K562 (cell line): Measurements from ENCODE around the gene PPM1H. TPM values are rescaled to one million over a fixed set of nuclear protein-coding genes. Genes with fewer than 3 reads are reported as not detected.
"Not testable (repeated sequence)": the region's sequence is repeated elsewhere in the genome, so short reads cannot be mapped to it uniquely, and the experiment has no call there.

Source experiments
- ATAC-seq: fragments of 200-7000 bp; cut with Tn5 transposase; 3 replicates; pipeline ENCODE4 v1.9.1; 2020; ENCODE audit warnings: moderate library complexity
- BruUV-seq: library from RNA; stranded (reverse); fragments of 400-500 nt; replicated peaks from 2 replicates; lab custom pipeline; 2021; lab: Mats Ljungman, UMichigan
- CTCF ChIA-PET: fragments of 300-600 bp; formaldehyde crosslinking; extraction: SDS; loops from one replicate; lab custom pipeline; 2021; ENCODE audit warnings: low intra/inter-chr PET ratio; lab: Yijun Ruan, JAX
- POLR2A ChIA-PET: fragments of 300-600, 350-650 bp; sonication (Branson Sonifier 250); formaldehyde crosslinking; extraction: SDS; loops from one replicate; lab custom pipeline; 2021; ENCODE audit warnings: antibody characterized with exemption, inconsistent platforms; lab: Yijun Ruan, JAX
- DNase-seq, 4 experiments: peaks; one replicate each; pipeline versions ENCODE4 v3.0.0 to v3.0.0-alpha.2; 2011 to 2018; ENCODE audit warnings: low spot score in 3 of 4, mixed read lengths in 3 of 4; ENCODE audit errors: extremely low read depth in 1 of 4
- FAIRE-seq: peaks from 2 replicates; lab custom pipeline; 2011; peaks lifted over from hg19 to GRCh38; lab: Jason Lieb, UNC
- H2AFZ ChIP-seq: 2 replicates; pipeline ENCODE4 v1.6.0; 2011; ENCODE audit warnings: low read depth, low read length, control low read depth, inconsistent platforms
- H3K27ac ChIP-seq: fragments of 200-600 bp; 3 replicates; pipeline ENCODE4 v1.8.0; 2011; ENCODE audit warnings: low read depth, mild to moderate bottlenecking, control low read depth, inconsistent platforms, low read length, moderate library complexity, mixed read lengths; ENCODE audit errors: extremely low read depth
- H3K27me3 ChIP-seq, 2 experiments: fragments of 300-600 bp in 1 of 2; 2 replicates in 1 of 2; 3 replicates in 1 of 2; pipeline versions ENCODE4 v1.6.0 to v1.8.0; 2011; ENCODE audit warnings: inconsistent platforms in 2 of 2, low read length in 2 of 2, mild to moderate bottlenecking in 1 of 2, mixed read lengths in 1 of 2, moderate library complexity in 1 of 2; ENCODE audit not compliant: control insufficient read depth in 2 of 2, insufficient read depth in 2 of 2
- H3K36me3 ChIP-seq: fragments of 300-600 bp; 3 replicates; pipeline ENCODE4 v1.8.0; 2011; ENCODE audit warnings: mild to moderate bottlenecking, low read length, inconsistent platforms; ENCODE audit not compliant: control insufficient read depth, insufficient read depth
- H3K4me1 ChIP-seq, 2 experiments: fragments of 200-600 bp in 1 of 2; replicated peaks in 1 of 2; 2 replicates in 1 of 2; 3 replicates in 1 of 2; pipeline versions ENCODE4 v1.5.1 to v1.8.0; 2011; ENCODE audit warnings: inconsistent platforms in 2 of 2, low read length in 2 of 2, mild to moderate bottlenecking in 1 of 2, mixed read lengths in 1 of 2, moderate library complexity in 1 of 2; ENCODE audit not compliant: control insufficient read depth in 2 of 2, insufficient read depth in 2 of 2
- H3K4me2 ChIP-seq: 2 replicates; pipeline ENCODE4 v1.6.1; 2011; ENCODE audit warnings: low read length, control low read depth, inconsistent platforms, mixed read lengths; ENCODE audit not compliant: insufficient read depth
- H3K4me3 ChIP-seq: fragments of 200-600 bp; sonication (generic), shearing (Covaris generic); 2 replicates; pipeline ENCODE4 v1.5.1; 2016; ENCODE audit warnings: control low read depth, inconsistent platforms
- H3K79me2 ChIP-seq: fragments of 200-600 bp; 3 replicates; pipeline ENCODE4 v1.8.0; 2011; ENCODE audit warnings: low read length, inconsistent platforms; ENCODE audit not compliant: control insufficient read depth, insufficient read depth
- H3K9ac ChIP-seq, 2 experiments: 2 replicates each; pipeline versions ENCODE4 v1.6.0 to v1.6.1; 2011; ENCODE audit warnings: low read depth in 2 of 2, low read length in 2 of 2, control low read depth in 1 of 2, inconsistent platforms in 1 of 2, mild to moderate bottlenecking in 1 of 2, mixed read lengths in 1 of 2; ENCODE audit not compliant: insufficient read depth in 1 of 2
- H3K9me1 ChIP-seq: one replicate; pipeline ENCODE4 v1.6.0; 2011; ENCODE audit warnings: inconsistent platforms, mild to moderate bottlenecking, low read length, moderate library complexity; ENCODE audit not compliant: control insufficient read depth, insufficient read depth
- H3K9me3 ChIP-seq: replicated peaks from 2 replicates; pipeline ENCODE4 v1.5.1; 2011; ENCODE audit warnings: low read depth, low read length, inconsistent platforms; ENCODE audit not compliant: control insufficient read depth, insufficient read depth
- H4K20me1 ChIP-seq: replicated peaks from 2 replicates; pipeline ENCODE4 v1.6.1; 2011; ENCODE audit warnings: low read length, inconsistent platforms, mixed read lengths; ENCODE audit not compliant: control insufficient read depth, insufficient read depth
- DLX4 ChIP-seq: fragments of 250-450 bp; sonication (Bioruptor Pico); IDR thresholded peaks from 2 replicates; pipeline ENCODE4 v1.6.1; 2021; ENCODE audit warnings: mild to moderate bottlenecking
- PHF8 ChIP-seq: fragments of 200-600 bp; sonication (generic); IDR thresholded peaks from 2 replicates; pipeline ENCODE4 v1.6.1; 2012; ENCODE audit warnings: mixed run types, mild to moderate bottlenecking, inconsistent platforms, low read length, moderate library complexity, borderline replicate concordance
- RUNX1 ChIP-seq: sonication (generic); IDR thresholded peaks from 2 replicates; pipeline ENCODE4 v1.6.1; 2016; ENCODE audit warnings: antibody characterized with exemption, low read depth
- SOX6 ChIP-seq: fragments of 450-650 bp; IDR thresholded peaks from 2 replicates; pipeline ENCODE4 v1.6.1; 2014; ENCODE audit warnings: mild to moderate bottlenecking
- ZNF324 ChIP-seq: fragments of 250-450 bp; sonication (Bioruptor Pico); IDR thresholded peaks from 2 replicates; pipeline ENCODE4 v1.4.0; 2020; ENCODE audit warnings: mild to moderate bottlenecking
- ZNF512 ChIP-seq: IDR thresholded peaks from 2 replicates; pipeline ENCODE4 v1.6.1; 2016; ENCODE audit warnings: missing genetic modification characterization, missing compliant biosample characterization
- ZNF695 ChIP-seq: fragments of 450-650 bp; formaldehyde crosslinking; IDR thresholded peaks from 2 replicates; pipeline ENCODE4 v1.4.0; 2020; ENCODE audit warnings: mild to moderate bottlenecking, moderate library complexity
- WGBS: fragments of 100-300 bp; shearing (Covaris generic); methylation state at CpG from one replicate; pipeline ENCODE4 v1.1.6; 2016; ENCODE audit warnings: low coverage, mixed read lengths; ENCODE audit not compliant: insufficient coverage; ENCODE audit errors: missing lambda C conversion rate; 5-methylcytosine and 5-hydroxymethylcytosine counted together
- in situ Hi-C: fragments of 300-500 bp; cut with MboI; formaldehyde crosslinking; loops from 4 replicates; pipeline ENCODE4 v1.15.0; 2018; ENCODE audit warnings: inconsistent platforms, mixed read lengths
- intact Hi-C: fragments of 100-400 bp; cut with micrococcal nuclease; formaldehyde crosslinking; loops from 2 replicates; pipeline ENCODE4 v1.14.2; 2022
- polyA plus RNA-seq, 8 experiments: library from polyadenylated mRNA; depleted of rRNA in 4 of 8; stranded (reverse) in 5 of 8; unstranded in 3 of 8; fragments of >200 nt; fragmentation: Nextera tagmentation in 2 of 8; fragmentation: Illumina TruSeq in 1 of 8; extraction: Ambion mirVana in 2 of 8; extraction: Trizol in 1 of 8; gene quantifications; 2 replicates each; pipeline versions ENCODE4 v1.2.1 to v1.2.3, GENCODE V29; 2011 to 2014; ENCODE audit warnings: inconsistent platforms in 1 of 8, missing spikeins in 1 of 8
- total RNA-seq, 7 experiments: library from RNA; depleted of rRNA in 6 of 7; stranded (reverse); fragments of >200 nt in 6 of 7; fragmentation: Illumina TruSeq in 2 of 7; extraction: Trizol in 2 of 7; gene quantifications; 2 replicates each; pipeline versions ENCODE4 v1.2.1 to v1.2.3, GENCODE V29; 2011 to 2021; ENCODE audit warnings: low replicate concordance in 1 of 7

Gene PPM1H
- total and polyA plus RNA-seq, 9 of the 15 experiments (the other 6 are each of a cell fraction or from before 2014, with no cell fraction given): 5.3 to 29.3 (median 11.3) TPM

DNA sequence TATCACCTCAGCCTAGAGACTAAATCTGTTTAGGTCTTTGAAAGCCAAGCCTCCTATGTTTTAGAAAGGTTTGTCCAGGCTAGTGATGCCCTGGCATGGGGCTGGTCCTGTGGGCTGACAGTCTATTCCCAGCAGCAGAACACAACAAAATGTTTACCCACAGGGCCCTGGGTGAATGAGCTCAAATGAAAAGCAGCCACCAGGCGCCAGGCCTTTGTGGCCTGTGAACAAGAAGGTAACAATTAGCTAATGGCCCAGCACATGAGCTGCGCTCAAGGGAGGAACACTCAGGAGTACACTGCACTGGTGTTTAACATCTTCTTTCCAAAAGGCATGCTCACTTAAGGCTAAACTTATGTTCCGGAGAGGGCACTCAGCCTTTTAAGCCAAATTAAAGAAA is 266.2 kb downstream of the PPM1H start:
- CTCF ChIA-PET: no interaction called here
- POLR2A ChIA-PET: interaction anchor here (0.8 to 1.2 kb wide), 2 partner anchors 8 to 49 kb away, joined by 3 to 4 read pairs; no protein-coding TSS in a partner anchor

DNA sequence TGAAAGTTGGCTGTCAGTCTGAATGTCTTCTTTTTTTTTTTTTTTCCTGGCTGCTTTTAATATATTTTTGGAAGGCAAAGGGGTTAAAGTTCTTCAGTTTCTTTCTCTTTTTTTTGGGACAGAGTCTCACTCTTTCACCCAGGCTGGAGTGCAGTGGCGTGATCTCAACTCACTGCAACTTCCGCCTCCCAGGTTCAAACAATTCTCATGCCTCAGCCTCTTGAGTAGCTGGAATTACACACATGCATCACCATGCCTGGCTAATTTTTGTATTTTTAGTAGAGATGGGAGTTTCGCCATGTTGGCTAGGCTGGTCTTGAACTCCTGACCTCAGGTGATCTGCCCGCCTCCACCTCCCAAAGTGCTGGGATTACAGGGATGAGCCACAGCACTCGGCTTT is 270.0 kb downstream of the PPM1H start:
- POLR2A ChIA-PET: interaction anchor here (0.9 kb wide), 1 partner anchor 16 kb away, joined by 3 read pairs; no protein-coding TSS in a partner anchor
- H3K36me3 ChIP-seq, H3K27me3 ChIP-seq, BruUV-seq, H3K79me2 ChIP-seq, CTCF ChIA-PET, H4K20me1 ChIP-seq, H3K4me1 ChIP-seq, H3K27ac ChIP-seq, H3K4me2 ChIP-seq, FAIRE-seq, in situ Hi-C loops, H3K4me3 ChIP-seq, intact Hi-C loops, ATAC-seq, H3K9me3 ChIP-seq, DNase-seq, H3K9ac ChIP-seq, H3K9me1 ChIP-seq, H2AFZ ChIP-seq: not testable (repeated sequence)
- WGBS: 46% methylated on average over 5 of the region's 5 CpGs

More for the DNA sequence above, 266.2 kb downstream of the PPM1H start:
- Histone ChIP-seq H3K9me1 (no peaks in the 10 kb centered on the region), H3K9ac (no peak overlapping the region), H3K9me3 (no peaks in the 10 kb centered on the region), H3K4me2 (no peak overlapping the region), H4K20me1 (no peaks in the 10 kb centered on the region), H3K27me3 (no peaks in the 10 kb centered on the region), H3K4me3 (no peak overlapping the region), H3K36me3 (peaks cover 6% of the 10 kb centered on the region; the same call in 1 of the 3 replicates), H3K27ac (no peak overlapping the region), H2AFZ (no peak overlapping the region), H3K4me1 (no peaks in the 10 kb centered on the region), H3K79me2 (no peaks in the 10 kb centered on the region)
- intact Hi-C loops (no loop called here), in situ Hi-C loops (no loop called here)
- 74% methylated on average over 3 of the region's 3 CpGs for WGBS
- DNase-seq (no peak), ATAC-seq (no peak), FAIRE-seq (no peak)
- TF ChIP-seq ZNF512 (tag) (no peak), SOX6 (no peak), ZNF324 (no peak), DLX4 (CRISPR knock-in tag) (no peak), PHF8 (no peak), ZNF695 (CRISPR knock-in tag) (no peak), RUNX1 (no peak)
- no TSS peak for BruUV-seq
